ENCODE results near the gene TAL1. TPM values are rescaled to one million over a fixed set of nuclear protein-coding genes. Genes with fewer than 3 reads are reported as not detected.

Gene TAL1
- polyA plus RNA-seq, 1 of the 3 experiments (the other 2 are of a cell fraction) = not detected

GRCh38 chr1:47238935-47239592 is 7.0 kb upstream of the TAL1 start (continued):
- TF ChIP-seq YY1 (IDR thresholded peaks at IDR 0.05; ENCODE audit: low read depth) (no peak), TEAD4 (IDR thresholded peaks at IDR 0.05; ENCODE audit: borderline replicate concordance, insufficient read depth) (no peak), EZH2phosphoT487 (IDR thresholded peaks at IDR 0.05; ENCODE audit: borderline replicate concordance, low read depth) (no peak), GATA2 (CRISPR knock-in tag; IDR thresholded peaks at IDR 0.05) (no peak), MEF2A (IDR thresholded peaks at IDR 0.05; ENCODE audit: borderline replicate concordance, low read depth) (no peak), ZBTB33 (IDR thresholded peaks at IDR 0.05; ENCODE audit: borderline replicate concordance, low read depth) (no peak)

- CTCF ChIA-PET = interaction anchor here (1.2 to 2.4 kb wide), 3 partner anchors 27 to 57 kb away, joined by 5 to 9 read pairs (median 8); no protein-coding TSS in a partner anchor
- DNase-seq = no peak
- TF ChIP-seq EP300 (IDR thresholded peaks at IDR 0.05; ENCODE audit: borderline replicate concordance in 1 of 2, low read depth in 1 of 2, low read length in 1 of 2) = no peak
- no peak for TF ChIP-seq GABPA (IDR thresholded peaks at IDR 0.05; ENCODE audit: low read depth)
- TF ChIP-seq NRF1 (IDR thresholded peaks at IDR 0.05; ENCODE audit: low read depth, low read length) = no peak
- TF ChIP-seq MAX (IDR thresholded peaks at IDR 0.05; ENCODE audit: low read depth) = no peak
- TF ChIP-seq EZH2phosphoT487 (IDR thresholded peaks at IDR 0.05; ENCODE audit: borderline replicate concordance, low read depth) = no peak
- TF ChIP-seq RCOR1 (IDR thresholded peaks at IDR 0.05; ENCODE audit: low read length) = no peak
- TF ChIP-seq CHD2 (IDR thresholded peaks at IDR 0.05; ENCODE audit: low read length, partially characterized antibody) = no peak
- no peak for TF ChIP-seq POLR2AphosphoS5 (IDR thresholded peaks at IDR 0.05; ENCODE audit: low read depth, low read length)
- no peak for TF ChIP-seq RAD21 (IDR thresholded peaks at IDR 0.05; ENCODE audit: low read length)
- no peak for TF ChIP-seq USF1 (IDR thresholded peaks at IDR 0.05; ENCODE audit: borderline replicate concordance, low read depth)
- TF ChIP-seq ZBTB33 (IDR thresholded peaks at IDR 0.05; ENCODE audit: borderline replicate concordance, low read depth) = no peak
- no peak for TF ChIP-seq TEAD4 (IDR thresholded peaks at IDR 0.05; ENCODE audit: borderline replicate concordance, insufficient read depth)
- no peak for TF ChIP-seq FOSL2 (IDR thresholded peaks at IDR 0.05; ENCODE audit: borderline replicate concordance, low read depth)
- no peak for TF ChIP-seq REST (IDR thresholded peaks at IDR 0.05; ENCODE audit: low read depth, low read length)
- no peak for TF ChIP-seq MXI1 (IDR thresholded peaks at IDR 0.05; ENCODE audit: low read depth, low read length)
- TF ChIP-seq GATA2 (CRISPR knock-in tag; IDR thresholded peaks at IDR 0.05) = no peak
- no peak for TF ChIP-seq CTCF (IDR thresholded peaks at IDR 0.05)
These were observed 3.8 kb upstream of the TAL1 start for GRCh38 chr1:47235806-47236205.

More at GRCh38 chr1:47235806-47236205, 3.8 kb upstream of the TAL1 start:
- Histone ChIP-seq H4K20me1 (ENCODE audit: insufficient read depth) (no peaks in the 10 kb centered on the region), H3K9me3 (no peaks in the 10 kb centered on the region), H3F3A (replicated peaks; ENCODE audit: insufficient read depth) (peaks cover 3% of the 10 kb centered on the region), H3K4me1 (ENCODE audit: control insufficient read depth in 1 of 2, insufficient read depth in 2 of 2, low read depth in 1 of 2, low read length in 1 of 2) (peaks cover 0 to 2% of the 10 kb centered on the region in 2 experiments; a peak in 1 of 4 replicates), H3K27ac (ENCODE audit: low read depth in 2 of 2, low read length in 1 of 2) (no peak overlapping the region), H3K9ac (no peak overlapping the region), H3K36me3 (replicated peaks in 1 of 2; ENCODE audit: control insufficient read depth in 1 of 2, insufficient read depth in 2 of 2, low read length in 1 of 2) (no peaks in the 10 kb centered on the region), H3K27me3 (ENCODE audit: insufficient read depth) (peaks cover 47% of the 10 kb centered on the region), H3K4me2 (no peak overlapping the region), H3K79me2 (ENCODE audit: insufficient read depth) (no peaks in the 10 kb centered on the region), H3K4me3 (ENCODE audit: low read depth in 2 of 2, low read length in 1 of 2) (no peak overlapping the region), H2AFZ (ENCODE audit: low read depth) (no peak overlapping the region), H3K9me2 (no peaks in the 10 kb centered on the region)
- 73% methylated on average over 4 of the region's 4 CpGs for WGBS (ENCODE audit: low lambda C conversion rate)
- POLR2A ChIA-PET = no interaction called here

Data from SK-N-SH (cell line).